Upper lobe of left lung (tissue), 6 donors: Measurements from ENCODE around the gene AGAP3. TPM values are rescaled to one million over a fixed set of nuclear protein-coding genes. Genes with fewer than 3 reads are reported as not detected.
A peak's percentile ranks its signal among the peaks of the same experiment; 100 is the strongest.

ENCODE experiments used
- ATAC-seq, 2 donors: fragments of 200-7000 bp; cut with Tn5 transposase; one replicate each; pipeline ENCODE4 v1.9.1; 2022; ENCODE audit warnings: mild to moderate bottlenecking in 2 of 2, moderate library complexity in 2 of 2; ENCODE audit not compliant: low FRiP score in 2 of 2
- DNase-seq, 2 donors: peaks; one replicate each; pipeline ENCODE4 v3.0.0-alpha.2; 2019 to 2020
- H3K27ac ChIP-seq, 4 donors: fragments of 200-600 bp; sonication (generic); one replicate each; pipeline ENCODE4 v1.5.1; 2016 to 2019
- H3K27me3 ChIP-seq, 4 donors: fragments of 200-600 bp; sonication (generic); one replicate each; pipeline ENCODE4 v1.5.1; 2017 to 2019
- H3K36me3 ChIP-seq, 4 donors: fragments of 200-600 bp; sonication (generic); one replicate each; pipeline ENCODE4 v1.5.1; 2016 to 2019
- H3K4me1 ChIP-seq, 4 donors: fragments of 200-600 bp; sonication (generic); one replicate each; pipeline ENCODE4 v1.5.1; 2018 to 2019
- H3K4me3 ChIP-seq, 4 donors: fragments of 200-600 bp; sonication (generic); one replicate each; pipeline ENCODE4 v1.5.1; 2017 to 2019; ENCODE audit warnings: mild to moderate bottlenecking in 2 of 4, moderate library complexity in 1 of 4
- H3K9me3 ChIP-seq, 4 donors: fragments of 200-600 bp; sonication (generic); one replicate each; pipeline ENCODE4 v1.5.1; 2018 to 2019
- EP300 ChIP-seq, 4 donors: sonication (generic); formaldehyde crosslinking; IDR thresholded peaks; one replicate each; pipeline ENCODE4 v1.5.1; 2017; ENCODE audit warnings: antibody characterized with exemption in 4 of 4, control low read depth in 2 of 4
- POLR2A ChIP-seq, 4 donors: fragments of 450-650 bp; IDR thresholded peaks; one replicate each; pipeline ENCODE4 v1.5.1; 2016 to 2017; ENCODE audit warnings: antibody characterized with exemption in 4 of 4, mild to moderate bottlenecking in 2 of 4
- POLR2AphosphoS5 ChIP-seq, 2 donors: sonication (generic); formaldehyde crosslinking; IDR thresholded peaks; one replicate each; pipeline ENCODE4 v1.5.1; 2017; ENCODE audit warnings: antibody characterized with exemption in 2 of 2
- WGBS, 2 donors: methylation state at CpG; one replicate each; pipeline ENCODE4 v1.1.5; 2017 to 2018; 5-methylcytosine and 5-hydroxymethylcytosine counted together
- total RNA-seq, 6 donors: library from RNA; depleted of rRNA in 4 of 6; stranded (reverse); fragments of >200 nt in 4 of 6; gene quantifications; one replicate each; pipeline versions ENCODE4 v1.1.0 to v1.2.1, GENCODE V29; 2016 to 2021
- TF ChIP-seq, protein P1 (sequence below), 6 experiments: fragments of 450-650 bp in 4 of 6; fragments of 200-600 bp in 2 of 6; sonication (generic) in 2 of 6; IDR thresholded peaks; one replicate each; pipeline ENCODE4 v1.5.1; 2016 to 2019; ENCODE audit warnings: antibody characterized with exemption in 6 of 6
- donor health status: DM: no; HTN: no; CAD: no; lungs with moderate emphysema.
- donor health status: DM: no; HTN: yes; CAD: no; lungs with severe emphysema.

Gene AGAP3
- total RNA-seq, 6 donors from 2014 or later, result 122 to 350 (median 182) TPM

DNA sequence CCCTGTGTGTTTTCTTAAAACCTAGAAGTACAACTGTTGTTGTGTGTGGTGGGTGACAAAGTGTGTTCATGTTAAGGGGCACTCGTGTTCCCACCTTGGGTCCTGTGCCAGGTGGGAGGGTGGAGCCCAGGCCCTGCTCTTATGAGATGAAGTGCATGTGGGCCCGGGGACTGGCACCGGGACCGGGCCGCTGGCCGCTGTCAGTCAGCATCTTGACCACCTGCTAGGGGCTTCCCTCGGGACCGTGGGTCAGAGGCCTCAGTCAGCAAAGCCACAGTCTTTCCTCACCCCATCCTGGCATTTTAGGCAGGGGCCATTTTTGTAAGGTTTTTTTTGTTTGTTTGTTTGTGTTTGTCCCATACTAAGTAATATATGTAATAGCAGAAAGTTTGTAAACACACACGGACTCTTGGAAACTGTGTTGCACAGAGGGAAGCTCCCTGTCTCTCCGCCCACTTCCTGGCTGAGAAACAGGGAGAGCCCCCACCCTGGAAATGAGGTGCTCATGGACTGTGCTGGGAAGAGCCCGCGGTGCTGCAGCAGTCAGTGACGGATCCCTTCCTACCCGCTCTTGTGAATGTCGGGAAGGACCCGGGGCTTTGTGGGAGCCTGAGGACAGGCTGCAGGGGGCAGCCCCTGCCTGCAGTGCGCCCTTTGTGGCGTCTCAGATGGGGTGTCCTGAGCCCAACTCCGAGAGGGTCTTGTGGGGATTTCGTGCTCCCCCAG is 13.4 kb downstream of the AGAP3 start:
- 38 to 75% methylated on average over 3 to 20 of the region's 20 CpGs for WGBS, 2 donors
- peaks cover 0 to 6% (median under 1%) of the 10 kb centered on the region in 4 donors for H3K36me3 ChIP-seq

GRCh38 chr7:151100921-151101320 is 14.6 kb downstream of the AGAP3 start:
- WGBS, 2 donors, result 93% methylated on average over 7 of the region's 10 CpGs; no CpG with 5 or more reads in 1 of the 2 donors
- no peaks in the 10 kb centered on the region for H3K27me3 ChIP-seq
- no peaks in the 10 kb centered on the region for H3K9me3 ChIP-seq
- TF ChIP-seq EP300 (IDR thresholded peaks at IDR 0.05), result no peak
- TF ChIP-seq POLR2A (IDR thresholded peaks at IDR 0.05), result no peak
- no peak for TF ChIP-seq POLR2AphosphoS5 (IDR thresholded peaks at IDR 0.05)
- TF ChIP-seq, protein P1, sequence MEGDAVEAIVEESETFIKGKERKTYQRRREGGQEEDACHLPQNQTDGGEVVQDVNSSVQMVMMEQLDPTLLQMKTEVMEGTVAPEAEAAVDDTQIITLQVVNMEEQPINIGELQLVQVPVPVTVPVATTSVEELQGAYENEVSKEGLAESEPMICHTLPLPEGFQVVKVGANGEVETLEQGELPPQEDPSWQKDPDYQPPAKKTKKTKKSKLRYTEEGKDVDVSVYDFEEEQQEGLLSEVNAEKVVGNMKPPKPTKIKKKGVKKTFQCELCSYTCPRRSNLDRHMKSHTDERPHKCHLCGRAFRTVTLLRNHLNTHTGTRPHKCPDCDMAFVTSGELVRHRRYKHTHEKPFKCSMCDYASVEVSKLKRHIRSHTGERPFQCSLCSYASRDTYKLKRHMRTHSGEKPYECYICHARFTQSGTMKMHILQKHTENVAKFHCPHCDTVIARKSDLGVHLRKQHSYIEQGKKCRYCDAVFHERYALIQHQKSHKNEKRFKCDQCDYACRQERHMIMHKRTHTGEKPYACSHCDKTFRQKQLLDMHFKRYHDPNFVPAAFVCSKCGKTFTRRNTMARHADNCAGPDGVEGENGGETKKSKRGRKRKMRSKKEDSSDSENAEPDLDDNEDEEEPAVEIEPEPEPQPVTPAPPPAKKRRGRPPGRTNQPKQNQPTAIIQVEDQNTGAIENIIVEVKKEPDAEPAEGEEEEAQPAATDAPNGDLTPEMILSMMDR (IDR thresholded peaks at IDR 0.05), result no peak
- H3K4me1 ChIP-seq, result peaks cover 0 to 33% (median 13%) of the 10 kb centered on the region in 4 donors
- peak overlapping the region in 1 of 4 donors; percentile 35 for H3K27ac ChIP-seq
- ATAC-seq (peak in 1 of 2 donors; percentile 21), DNase-seq (peak in 1 of 2 donors; percentile 78)
- H3K4me3 ChIP-seq, result no peak overlapping the region
- H3K36me3 ChIP-seq, result peaks cover 0 to 6% (median 2%) of the 10 kb centered on the region in 4 donors

More for the DNA sequence above, 13.4 kb downstream of the AGAP3 start:
- peak; percentile 12 to 34 for ATAC-seq
- no peaks in the 10 kb centered on the region for H3K27me3 ChIP-seq
- no peak overlapping the region for H3K4me3 ChIP-seq
- H3K27ac ChIP-seq, result peak overlapping the region in 3 of 4 donors; percentile 18 to 78 (median 48)
- H3K9me3 ChIP-seq, result no peaks in the 10 kb centered on the region
- peaks cover 4 to 43% (median 21%) of the 10 kb centered on the region in 4 donors for H3K4me1 ChIP-seq
- DNase-seq, result peak in 1 of 2 donors; percentile 48
- TF ChIP-seq, protein P1 (IDR thresholded peaks at IDR 0.05), result no peak
- TF ChIP-seq POLR2A (IDR thresholded peaks at IDR 0.05) (no peak), POLR2AphosphoS5 (IDR thresholded peaks at IDR 0.05) (peak; percentile 70 to 89), EP300 (IDR thresholded peaks at IDR 0.05) (peak in 3 of 4 donors; percentile 42 to 90 (median 71))

DNA sequence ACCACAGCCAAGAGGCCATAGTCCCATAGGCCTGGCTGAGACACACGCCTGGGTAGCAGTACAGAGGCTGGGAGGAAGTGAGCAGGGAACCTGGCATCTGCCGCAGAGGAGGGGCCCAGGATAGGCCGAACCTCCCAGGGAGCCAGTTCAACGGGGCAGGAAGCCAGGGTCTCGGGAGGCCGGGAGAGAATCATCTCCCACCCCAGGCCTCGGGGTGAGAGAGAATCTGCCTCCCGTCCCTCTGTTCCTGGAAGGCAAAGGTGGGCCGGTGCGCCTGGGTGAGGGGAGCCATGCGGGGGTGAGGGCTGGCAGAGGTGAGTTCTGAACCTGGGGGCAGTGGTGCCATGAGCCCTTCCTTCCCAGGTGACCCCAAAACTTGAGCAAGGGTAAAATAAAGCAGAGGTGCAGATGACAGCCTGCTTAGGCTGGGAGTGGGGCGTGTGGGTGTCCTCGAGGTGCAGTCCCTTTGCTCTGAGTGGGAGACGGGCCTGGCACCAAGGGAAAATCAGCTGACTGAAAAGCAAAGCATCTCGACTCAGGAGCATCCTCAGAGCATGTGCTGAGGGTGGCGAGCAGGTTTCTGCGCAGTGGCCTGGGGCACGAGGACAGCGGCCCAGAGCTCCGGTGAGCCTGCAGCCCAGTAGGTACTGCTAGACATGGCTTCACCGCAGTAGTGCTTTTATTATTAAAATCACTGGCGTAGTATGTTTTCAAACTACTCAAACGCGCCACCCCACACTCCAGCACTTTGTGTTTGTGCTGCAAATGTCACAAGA is 15.5 kb downstream of the AGAP3 start:
- H3K36me3 ChIP-seq, result peaks cover 0 to 8% (median 2%) of the 10 kb centered on the region in 4 donors
- H3K9me3 ChIP-seq, result no peaks in the 10 kb centered on the region
- DNase-seq, result peak in 1 of 2 donors; percentile 38
- TF ChIP-seq POLR2AphosphoS5 (IDR thresholded peaks at IDR 0.05), result no peak
- no peak for TF ChIP-seq EP300 (IDR thresholded peaks at IDR 0.05)
- TF ChIP-seq, protein P1 (IDR thresholded peaks at IDR 0.05), result no peak
- TF ChIP-seq POLR2A (IDR thresholded peaks at IDR 0.05), result no peak
- ATAC-seq, result peak; percentile 12 to 28
- no peaks in the 10 kb centered on the region for H3K27me3 ChIP-seq
- 85 to 86% methylated on average over 18 to 23 of the region's 24 CpGs for WGBS, 2 donors
- peak overlapping the region in 2 of 4 donors; percentile 35 for H3K27ac ChIP-seq
- peaks cover 0 to 33% (median 12%) of the 10 kb centered on the region in 4 donors for H3K4me1 ChIP-seq
- H3K4me3 ChIP-seq, result no peak overlapping the region

- Histone ChIP-seq H3K9me3 (no peaks in the 10 kb centered on the region), H3K27me3 (no peaks in the 10 kb centered on the region), H3K4me3 (no peak overlapping the region), H3K4me1 (peaks cover 0 to 25% (median 12%) of the 10 kb centered on the region in 4 donors), H3K27ac (no peak overlapping the region), H3K36me3 (peaks cover 0 to 6% (median 2%) of the 10 kb centered on the region in 4 donors)
- DNase-seq (no peak), ATAC-seq (no peak)
- WGBS, 2 donors, result 73 to 83% methylated on average over 3 of the region's 3 CpGs
- TF ChIP-seq, protein P1 (IDR thresholded peaks at IDR 0.05), result no peak
- TF ChIP-seq POLR2AphosphoS5 (IDR thresholded peaks at IDR 0.05) (no peak), POLR2A (IDR thresholded peaks at IDR 0.05) (no peak), EP300 (IDR thresholded peaks at IDR 0.05) (no peak)
Measured at GRCh38 chr7:151102991-151103390, 16.7 kb downstream of the AGAP3 start.
